NCI-H345 treated with DMSO at 0.1 percent for 48 hours (cell line): ENCODE measurements around the gene TIMM10.

Experiments used
- DNase-seq: peaks from one replicate; lab custom pipeline; 2025; ENCODE audit not compliant: unreplicated experiment; lab: John Stamatoyannopoulos, UW

Gene TIMM10, protein sequence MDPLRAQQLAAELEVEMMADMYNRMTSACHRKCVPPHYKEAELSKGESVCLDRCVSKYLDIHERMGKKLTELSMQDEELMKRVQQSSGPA

DNA sequence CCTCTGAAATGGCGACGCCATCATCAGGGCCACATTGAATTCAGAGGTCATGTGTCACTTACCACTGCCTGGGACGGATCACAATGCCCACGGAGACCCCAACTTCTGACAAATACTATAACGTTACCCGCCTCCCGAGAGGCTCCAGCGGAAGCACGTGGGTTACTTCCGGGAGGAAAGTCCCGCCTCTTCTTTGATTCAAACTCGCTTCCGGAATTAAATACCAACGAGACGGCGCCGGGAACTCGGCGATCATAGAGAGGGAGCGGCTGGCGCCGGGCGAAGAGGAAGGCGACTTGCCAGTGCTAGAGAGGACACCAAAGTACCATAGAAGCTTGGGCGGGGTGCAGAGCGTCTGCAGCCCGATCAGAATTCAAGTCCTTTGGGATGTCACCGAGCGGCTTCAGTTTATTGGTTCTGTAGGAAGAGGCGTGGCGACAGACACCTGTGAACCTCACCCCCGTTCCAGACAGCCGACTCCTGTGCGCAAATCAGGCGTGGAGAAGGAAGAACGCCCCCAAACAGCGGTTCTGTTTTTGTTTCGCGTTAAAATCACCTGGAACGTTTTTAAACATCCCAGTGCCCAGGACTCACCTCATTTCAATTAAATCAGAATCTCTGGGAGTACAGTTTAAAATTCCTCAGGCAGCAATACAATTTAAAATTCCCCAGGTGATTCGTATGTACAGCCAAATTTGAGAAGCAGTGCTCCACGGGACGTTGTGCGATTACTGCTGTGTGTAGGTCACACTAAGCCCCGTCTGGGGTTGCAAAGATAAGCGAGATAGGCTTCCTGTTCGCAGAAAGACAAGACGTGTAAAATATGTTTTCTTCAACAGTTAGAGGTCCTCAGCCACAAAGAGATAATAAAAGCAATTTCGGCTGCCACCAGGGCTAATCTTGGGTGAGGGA, at the start of gene TIMM10:
TSS of gene TIMM10 (minus strand) at position 159 of the 912 bp plus-strand sequence. CDS start 565 bp downstream, outside the sequence.
- DNase-seq, result peak; percentile 97

DNA sequence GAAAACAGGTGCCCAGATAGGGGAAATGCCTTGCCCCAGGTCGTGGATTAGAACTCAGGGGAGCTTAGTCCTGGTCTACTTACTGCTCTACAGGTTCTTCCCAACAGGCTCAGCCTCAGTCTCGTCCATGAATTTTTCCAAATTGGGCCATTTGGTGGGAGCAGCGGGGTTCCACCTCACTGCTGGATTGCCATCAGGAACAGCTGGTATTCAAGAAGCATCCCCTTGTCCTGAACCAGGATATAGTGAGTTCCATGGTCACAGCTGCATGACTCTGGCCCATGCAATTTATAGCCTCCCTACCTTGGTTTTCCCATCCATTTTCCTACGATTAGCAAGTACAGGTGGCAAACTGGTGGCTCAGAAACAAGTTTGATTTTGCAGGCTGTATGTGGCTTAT, 43.5 kb upstream of the TIMM10 start:
- DNase-seq, result no peak

DNA sequence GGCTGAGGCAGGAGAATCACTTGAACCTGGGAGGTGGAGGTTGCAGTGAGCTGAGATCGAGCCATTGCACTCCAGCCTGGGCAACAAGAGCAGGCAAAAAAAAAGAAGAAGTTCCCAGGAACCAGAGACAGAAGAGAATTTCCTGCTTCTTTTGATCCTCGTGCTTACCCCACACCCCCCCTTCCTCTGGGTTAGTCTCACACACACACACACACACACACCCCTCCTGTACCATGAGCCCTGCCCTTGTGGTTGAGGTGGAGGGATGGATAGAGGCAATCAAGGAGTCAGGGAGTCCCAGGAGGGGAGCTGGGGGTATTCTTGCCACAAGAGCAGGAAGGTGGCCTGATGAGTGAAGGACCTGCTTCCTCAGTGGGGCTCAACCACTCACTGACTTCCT, 41.1 kb upstream of the TIMM10 start:
- no peak for DNase-seq

DNA sequence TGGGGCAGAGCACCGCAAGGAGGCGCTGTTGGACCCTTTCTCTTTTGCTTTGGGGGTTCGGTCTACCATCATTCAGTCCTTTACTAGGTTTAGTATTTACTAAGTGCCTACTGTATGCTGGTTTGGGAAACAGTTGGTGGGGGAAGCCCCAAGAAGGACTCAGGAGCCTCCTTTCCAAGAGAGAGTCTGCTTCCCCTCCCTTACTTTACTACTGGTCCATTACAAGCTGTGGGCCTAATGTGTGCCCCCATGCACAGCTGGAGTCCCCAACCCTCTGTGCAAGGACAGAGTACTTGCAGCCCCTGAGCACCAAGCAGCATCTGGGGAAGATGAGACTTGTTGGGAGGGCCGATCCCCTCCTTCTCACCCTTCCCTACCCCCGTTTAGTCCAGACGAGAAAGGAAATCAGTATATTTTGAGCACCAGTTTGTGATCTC, 37.8 kb upstream of the TIMM10 start:
- DNase-seq, result peak; percentile 58

DNA sequence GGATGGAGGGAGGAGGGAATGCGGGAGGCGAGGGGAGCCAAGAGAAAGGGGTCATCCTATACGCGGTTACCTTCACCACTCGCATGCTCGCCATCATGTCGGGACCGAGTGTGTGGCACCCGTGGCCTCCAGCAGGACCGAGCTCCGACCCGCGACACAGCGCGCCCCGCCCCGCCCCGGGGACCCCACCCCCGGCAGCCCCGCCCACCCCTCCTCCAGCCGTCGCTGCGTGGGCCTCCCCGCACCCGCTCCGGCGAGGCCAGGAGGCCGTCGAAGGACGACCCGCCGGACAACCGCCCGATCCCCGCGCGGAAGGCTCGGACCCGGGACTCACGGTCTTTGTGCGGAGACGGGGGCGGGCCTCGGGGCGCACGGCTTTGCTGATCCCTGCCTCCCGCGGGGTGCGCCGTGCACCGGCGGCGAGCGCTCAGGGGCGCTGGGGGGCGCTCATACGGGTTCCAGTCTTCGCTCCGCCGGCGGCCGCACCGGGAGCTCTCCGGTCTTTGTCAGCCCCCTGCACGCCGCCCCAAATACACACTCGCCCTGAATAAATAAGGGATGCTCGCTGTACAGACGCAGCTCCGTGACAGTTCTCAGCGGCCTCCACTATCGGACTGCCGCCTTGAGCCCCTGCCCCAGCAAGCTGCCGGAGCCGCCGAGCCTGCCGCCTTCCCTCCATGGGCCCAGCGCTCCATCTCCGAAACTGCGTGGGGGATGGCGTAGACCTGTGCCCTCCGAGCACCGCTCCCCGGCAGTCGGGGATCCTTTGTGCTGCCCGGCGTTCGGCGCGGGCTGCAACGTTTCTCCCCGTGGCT, 37.2 kb upstream of the TIMM10 start, which contains the start of gene UBE2L6:
TSS of gene UBE2L6 (minus strand) at position 158 of the 815 bp plus-strand sequence. CDS start at position 97, 61 bp downstream.
- peak; percentile 58 for DNase-seq

DNA sequence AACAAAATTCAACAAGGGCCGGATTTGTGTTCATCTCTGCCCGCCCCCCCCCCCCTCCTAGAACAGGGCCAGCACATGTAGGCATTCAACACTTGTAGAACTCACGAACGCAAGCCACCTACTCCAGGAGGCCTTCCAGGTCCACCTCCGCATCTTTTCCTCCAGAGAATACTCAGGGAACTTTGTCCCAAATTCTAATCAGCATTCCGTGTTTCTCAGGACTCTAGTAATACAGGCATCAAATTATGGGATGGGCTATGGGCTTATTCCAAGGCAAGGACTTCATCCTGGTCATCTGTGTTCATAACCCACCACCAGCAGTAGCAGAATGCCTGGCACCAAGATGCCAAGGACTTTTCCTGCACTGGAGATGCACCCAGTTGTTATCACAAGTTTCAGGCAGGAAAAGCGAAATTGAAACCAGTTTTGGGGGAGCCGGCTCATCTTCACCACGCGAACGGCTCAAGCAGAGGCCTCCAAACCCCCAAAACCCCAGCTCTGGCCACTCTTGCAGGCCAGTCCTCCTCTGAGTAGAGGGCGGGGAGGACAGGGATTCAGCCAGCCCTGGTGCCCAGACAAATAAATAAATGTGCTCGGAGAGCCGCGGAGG, 36.5 kb upstream of the TIMM10 start:
- no peak for DNase-seq

DNA sequence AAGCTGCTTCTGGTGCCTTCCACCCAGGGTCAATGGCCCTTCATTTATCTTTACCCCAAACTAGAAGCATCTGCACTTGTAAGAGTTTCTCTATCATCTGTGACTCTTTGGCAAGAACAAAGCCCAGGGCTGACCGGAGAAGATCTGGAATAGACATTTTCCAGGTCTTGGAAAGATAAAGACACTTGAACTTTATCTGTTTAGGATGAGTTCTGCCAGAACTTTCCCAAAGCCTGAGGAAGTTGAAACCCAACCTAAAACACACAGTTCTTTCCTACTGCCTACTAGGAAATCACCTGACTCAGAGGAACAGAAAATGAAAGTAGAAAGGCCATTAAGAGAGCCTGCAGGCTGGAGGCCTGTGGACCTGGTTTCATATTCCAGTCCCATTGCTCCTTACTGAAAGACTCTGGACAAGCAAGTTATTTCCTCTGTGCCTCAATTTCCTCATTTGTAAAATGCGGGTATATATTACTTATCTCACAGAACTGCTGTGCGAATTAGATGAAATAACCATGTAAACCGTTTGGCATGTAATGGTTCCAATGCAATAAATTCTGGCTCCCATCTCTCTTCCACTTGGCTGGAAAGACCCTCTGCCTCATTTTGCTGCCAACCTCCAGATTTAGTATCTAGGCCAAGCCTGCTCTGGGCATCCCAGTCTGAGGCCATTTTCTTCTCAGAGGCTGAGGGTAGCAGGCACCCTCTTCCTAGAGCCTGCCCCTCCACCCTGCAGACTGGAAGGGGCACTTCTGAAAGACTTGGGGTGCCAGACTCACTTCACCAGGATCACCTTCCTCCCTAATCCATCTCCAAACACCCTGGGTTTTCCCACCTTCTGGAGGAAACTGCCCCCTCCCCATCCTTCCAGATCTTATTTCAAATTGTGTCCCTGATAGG, 35.7 kb upstream of the TIMM10 start:
- no peak for DNase-seq

DNA sequence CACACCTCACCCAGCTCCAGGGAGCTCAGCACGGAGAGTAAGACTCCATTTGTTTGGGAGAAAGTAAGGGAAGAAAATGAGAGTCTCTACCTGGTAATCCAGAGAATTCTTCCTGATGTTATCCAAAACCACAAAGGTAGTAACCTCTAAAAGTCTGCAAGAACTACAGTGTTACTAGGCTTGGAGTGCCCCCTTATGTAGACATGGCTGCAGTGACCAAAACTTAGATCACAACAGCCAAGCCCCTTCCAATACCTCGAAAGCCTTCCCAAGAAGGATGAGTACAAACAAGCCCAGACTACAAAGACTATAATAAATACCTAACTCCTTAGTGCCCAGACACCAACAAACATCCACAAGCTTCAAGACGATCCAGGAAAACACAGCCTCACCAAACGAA, 32.0 kb upstream of the TIMM10 start:
- DNase-seq, result no peak

DNA sequence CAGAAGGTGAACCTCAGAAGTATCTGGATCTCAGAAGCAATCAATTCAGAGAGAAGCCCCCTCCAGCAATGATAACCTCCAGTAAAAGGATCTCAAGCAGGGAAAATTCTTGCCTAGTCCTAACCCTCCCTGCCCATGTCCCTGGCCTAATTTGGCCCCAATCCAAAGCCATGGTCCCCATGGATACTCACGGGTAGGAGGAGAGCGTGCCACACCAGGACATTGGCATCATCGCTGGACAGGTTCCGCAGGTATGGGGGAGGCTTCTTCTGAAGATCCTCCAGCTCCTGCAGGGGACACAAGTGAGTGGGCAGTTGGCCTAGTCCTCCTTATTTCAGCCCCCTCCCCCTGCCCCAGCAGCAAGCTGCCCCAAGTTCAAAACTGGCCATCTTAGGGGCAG, 29.6 kb upstream of the TIMM10 start:
- DNase-seq, result no peak

DNA sequence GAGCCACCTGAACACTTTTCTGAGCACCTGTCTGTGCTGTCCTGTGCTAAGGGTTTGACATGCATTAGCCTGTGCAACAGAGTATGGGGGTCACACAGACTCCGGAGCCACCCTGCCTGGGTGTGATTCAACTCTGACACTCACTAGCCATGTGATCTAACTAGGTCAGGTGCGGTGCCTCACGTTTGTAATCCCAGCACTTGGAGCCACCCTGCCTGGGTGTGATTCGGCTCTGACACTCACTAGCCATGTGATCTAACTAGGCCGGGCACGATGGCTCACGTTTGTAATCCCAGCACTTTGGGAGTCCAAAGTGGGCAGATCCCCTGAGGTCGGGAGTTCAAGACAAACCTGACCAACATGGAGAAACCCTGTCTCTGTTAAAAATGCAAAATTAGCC, 25.5 kb upstream of the TIMM10 start:
- no peak for DNase-seq

DNA sequence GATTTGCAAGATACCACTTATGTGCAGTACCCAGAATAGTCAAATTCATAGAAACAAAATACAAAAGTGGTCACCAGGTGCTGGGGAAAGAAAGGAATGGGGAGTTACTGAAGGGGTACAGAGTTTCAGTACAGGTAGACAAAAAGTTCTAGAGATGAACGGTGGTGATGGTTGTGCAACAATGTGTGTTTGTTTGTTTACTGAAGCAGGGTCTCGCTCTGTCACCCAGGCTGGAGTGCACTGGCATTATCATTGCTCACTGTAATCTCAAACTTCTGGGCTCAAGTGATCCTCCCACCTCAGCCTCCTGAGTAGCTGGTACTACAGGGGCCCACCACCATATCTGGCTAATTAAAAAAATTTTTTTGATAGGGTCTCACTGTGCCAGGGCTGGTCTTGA, 24.8 kb upstream of the TIMM10 start:
- no peak for DNase-seq

DNA sequence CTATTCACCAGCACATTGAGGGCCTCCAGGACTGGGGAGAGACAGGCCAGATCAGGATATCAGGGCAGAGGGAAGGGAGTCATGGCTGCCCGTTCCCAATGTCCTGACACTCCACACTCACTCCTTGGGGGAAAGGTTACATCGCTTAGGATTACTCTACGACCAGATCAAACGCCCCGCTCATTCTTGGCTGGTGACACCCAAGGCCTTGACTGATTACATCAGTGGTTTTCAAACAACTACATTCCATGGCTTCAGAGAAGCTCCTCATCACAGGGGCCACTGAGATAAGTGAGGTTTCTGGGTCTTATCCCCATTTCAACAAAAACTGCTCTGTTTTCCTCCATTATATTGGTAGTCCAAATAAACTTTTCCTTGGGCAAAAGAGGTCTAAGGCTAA, 21.9 kb upstream of the TIMM10 start:
- DNase-seq, result no peak

DNA sequence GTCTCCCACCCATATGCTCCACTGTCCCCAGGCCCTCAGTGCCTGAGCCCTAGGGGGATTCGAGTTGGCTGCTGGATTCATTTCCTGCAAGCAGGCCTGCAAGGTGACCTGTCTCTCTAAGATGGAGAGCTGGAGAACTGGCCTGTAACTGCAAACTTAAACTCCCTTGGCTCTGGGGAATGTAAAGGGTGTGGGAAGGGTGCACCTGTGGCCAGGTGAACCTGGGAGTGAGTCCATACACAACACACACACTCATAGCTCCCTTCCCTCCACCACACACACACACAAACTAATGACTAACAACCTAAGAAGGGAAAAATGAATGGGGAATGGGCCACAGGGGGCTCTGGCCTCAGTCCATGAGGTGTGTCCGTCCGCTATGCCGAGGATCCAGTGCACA, 21.4 kb upstream of the TIMM10 start:
- DNase-seq, result no peak

DNA sequence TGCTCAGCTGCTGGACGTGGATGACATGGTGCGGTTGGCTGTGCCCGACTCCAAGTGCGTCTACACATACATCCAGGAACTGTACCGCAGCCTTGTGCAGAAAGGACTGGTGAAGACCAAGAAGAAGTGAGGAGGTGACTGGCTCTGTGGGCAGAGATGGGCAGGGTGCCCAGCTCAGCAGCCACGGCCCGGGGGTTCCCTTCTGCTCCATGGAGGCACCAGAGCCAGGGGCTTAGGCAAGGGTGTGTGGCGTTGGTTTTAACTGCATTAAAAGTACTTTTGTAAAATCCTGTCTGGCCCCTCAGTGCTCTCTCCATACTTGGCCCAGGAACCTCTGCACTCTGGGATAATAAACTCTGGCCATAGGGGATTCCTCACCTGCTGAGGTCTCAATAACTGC, 19.4 kb upstream of the TIMM10 start:
- DNase-seq, result no peak

DNA sequence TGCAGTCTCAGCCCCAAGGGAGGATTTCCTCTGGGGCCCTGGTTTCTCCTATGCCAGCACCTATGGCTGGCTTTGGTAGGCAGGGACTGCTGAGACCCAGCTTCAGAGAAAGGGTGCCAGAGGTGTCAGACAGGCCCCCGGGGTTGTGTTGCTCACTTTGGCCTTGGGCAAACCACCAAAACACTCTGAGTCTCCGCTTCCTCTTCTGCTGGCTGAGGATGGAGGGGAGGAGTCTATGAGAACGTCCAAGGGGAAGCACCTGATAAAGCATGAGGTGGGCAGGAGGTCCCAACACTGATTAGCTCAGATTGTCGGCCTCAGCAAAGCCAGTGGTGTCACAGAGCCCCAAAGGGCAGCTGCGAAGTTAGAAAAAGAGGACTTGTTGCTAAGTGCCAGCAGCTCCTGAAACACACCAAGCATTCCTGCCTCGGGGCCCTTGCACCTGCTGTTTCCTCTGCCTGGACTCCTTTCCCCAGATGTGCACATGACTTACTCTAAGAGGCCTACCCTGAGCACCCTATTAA, 17.4 kb upstream of the TIMM10 start:
- no peak for DNase-seq

DNA sequence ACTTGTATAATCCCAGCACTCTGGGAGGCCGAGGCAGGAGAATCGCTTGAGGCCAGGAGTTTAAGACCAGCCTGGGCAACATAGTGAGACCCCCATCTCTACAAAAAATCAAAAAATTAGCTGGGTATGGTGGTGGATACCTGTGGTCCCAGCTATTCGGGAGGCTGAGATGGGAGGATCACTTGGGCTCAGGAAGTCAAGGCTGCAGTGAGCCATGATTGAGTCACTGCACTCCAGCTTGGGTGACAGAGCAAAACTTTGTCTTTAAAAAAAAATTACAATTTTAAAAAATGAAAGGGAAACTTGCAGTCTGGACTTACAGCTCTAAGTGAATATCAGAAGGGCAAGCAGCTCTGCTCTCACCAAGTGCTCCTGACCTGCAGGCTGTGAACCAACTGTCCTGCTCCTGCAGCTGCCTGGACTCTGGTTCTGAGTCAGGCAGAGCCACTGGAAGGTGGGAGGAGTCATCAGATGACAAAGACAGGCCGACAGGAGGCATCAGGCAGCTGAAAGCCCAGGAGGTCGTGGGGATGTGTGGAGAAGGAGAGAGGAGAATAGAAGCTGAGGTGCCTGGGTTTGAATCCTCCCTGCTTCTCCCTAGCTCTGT, 16.4 kb upstream of the TIMM10 start:
- DNase-seq, result no peak

DNA sequence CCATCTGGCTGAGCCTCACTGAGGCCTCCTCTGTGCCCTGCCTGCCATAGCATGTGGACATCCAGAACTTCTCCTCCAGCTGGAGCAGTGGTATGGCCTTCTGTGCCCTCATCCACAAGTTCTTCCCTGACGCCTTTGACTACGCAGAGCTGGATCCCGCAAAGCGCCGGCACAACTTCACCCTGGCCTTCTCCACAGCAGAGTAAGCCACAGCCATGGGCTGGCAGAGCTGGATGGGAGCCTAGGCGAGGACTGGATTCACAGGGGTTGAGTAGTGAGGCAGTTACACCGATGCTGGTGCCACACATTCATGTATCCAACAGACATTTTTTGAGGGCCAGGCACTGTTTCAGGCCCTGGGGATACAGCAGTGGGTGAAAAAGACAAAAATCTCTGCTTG, 15.9 kb upstream of the TIMM10 start:
- DNase-seq, result no peak

DNA sequence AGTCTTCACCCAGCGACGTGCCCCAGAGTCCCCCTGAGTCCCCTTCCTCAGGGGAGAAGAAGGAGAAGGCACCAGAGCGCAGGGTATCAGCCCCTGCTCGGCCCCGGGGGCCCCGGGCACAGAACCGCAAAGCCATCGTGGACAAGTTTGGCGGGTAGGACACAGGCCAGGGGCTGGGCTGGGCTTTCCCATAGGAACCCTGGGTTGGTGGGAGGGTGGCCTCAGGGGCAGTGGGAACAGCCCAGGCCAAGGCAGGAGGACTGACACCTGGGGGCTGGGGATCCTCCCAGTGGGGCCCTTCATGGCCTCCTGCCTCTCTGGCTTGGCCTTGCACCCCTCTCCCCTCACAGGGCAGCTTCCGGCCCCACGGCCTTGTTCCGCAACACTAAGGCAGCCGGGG, 15.3 kb upstream of the TIMM10 start:
- no peak for DNase-seq

DNA sequence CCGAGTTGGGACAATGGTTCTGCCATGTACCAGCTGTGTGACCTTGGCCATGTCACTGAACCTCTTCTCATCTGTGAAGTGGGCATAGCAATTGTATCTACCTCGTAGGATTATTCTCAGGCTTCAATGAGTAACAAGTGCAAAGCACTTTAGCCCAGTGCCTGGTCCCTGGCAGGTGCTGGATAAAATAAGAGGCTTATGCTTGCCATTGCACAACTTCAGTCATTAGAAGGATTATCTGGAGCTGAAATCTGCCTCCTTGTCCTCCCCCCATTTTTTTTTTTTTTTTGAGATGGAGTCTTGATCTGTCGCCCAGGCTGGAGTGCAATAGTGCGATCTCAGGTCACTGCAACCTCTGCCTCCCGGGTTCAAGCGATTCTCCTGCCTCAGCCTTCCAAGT, 14.0 kb upstream of the TIMM10 start:
- DNase-seq, result no peak

DNA sequence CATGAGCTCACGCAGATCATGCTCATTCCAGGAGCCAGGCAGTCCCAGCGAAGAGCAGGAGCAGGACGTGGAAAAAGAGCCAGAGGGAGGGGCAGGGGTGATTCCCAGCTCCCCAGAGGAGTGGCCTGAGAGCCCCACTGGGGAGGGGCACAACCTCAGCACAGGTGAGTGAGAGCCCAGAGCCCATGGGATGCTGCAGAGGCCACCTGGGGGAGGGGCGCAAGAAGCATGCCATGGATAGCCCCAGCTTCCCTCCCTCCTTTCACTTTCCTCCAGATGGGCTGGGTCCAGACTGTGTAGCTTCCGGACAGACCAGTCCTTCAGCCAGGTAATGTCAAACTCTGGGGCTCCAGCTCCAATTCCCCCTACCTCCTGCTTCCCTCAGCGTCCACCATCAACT, 13.0 kb upstream of the TIMM10 start:
- no peak for DNase-seq
